ENCODE results near the gene ETS1.

ETS1 gene

GRCh38 chr11:128593281-128593680 is 5.9 kb upstream of the ETS1 start:
- no peak for DNase-seq

GRCh38 chr11:128592454-128592853 is 5.1 kb upstream of the ETS1 start:
- DNase-seq, result no peak

GRCh38 chr11:128590587-128590986 is 3.2 kb upstream of the ETS1 start:
- DNase-seq, result no peak

GRCh38 chr11:128589998-128590397 is 2.6 kb upstream of the ETS1 start:
- no peak for DNase-seq

- DNase-seq, result no peak
Observed at GRCh38 chr11:128588093-128588492, 735 bp upstream of the ETS1 start.

GRCh38 chr11:128586689-128587088 is 669 bp downstream of the ETS1 start:
- no peak for DNase-seq

- DNase-seq, result no peak
Observed at GRCh38 chr11:128585498-128586238, 1.7 kb downstream of the ETS1 start.

GRCh38 chr11:128584253-128584652 is 3.1 kb downstream of the ETS1 start:
- DNase-seq, result no peak

GRCh38 chr11:128582496-128583366 is 4.6 kb downstream of the ETS1 start:
- no peak for DNase-seq

- no peak for DNase-seq
Observed at GRCh38 chr11:128581561-128582272, 5.6 kb downstream of the ETS1 start.

- no peak for DNase-seq
Observed at GRCh38 chr11:128580612-128581011, 6.7 kb downstream of the ETS1 start.

- DNase-seq, result no peak
Observed at GRCh38 chr11:128579798-128580504, 7.4 kb downstream of the ETS1 start.

GRCh38 chr11:128576555-128576954 is 10.8 kb downstream of the ETS1 start:
- no peak for DNase-seq

GRCh38 chr11:128575961-128576350 is 11.4 kb downstream of the ETS1 start:
- DNase-seq, result no peak

GRCh38 chr11:128575174-128575960 is 12.0 kb downstream of the ETS1 start:
- DNase-seq, result no peak

GRCh38 chr11:128574576-128575011 is 12.8 kb downstream of the ETS1 start:
- DNase-seq, result no peak

GRCh38 chr11:128573638-128574037 is 13.7 kb downstream of the ETS1 start:
- no peak for DNase-seq

- DNase-seq, result no peak
Observed at GRCh38 chr11:128572965-128573364, 14.4 kb downstream of the ETS1 start.

- DNase-seq, result no peak
Observed at GRCh38 chr11:128570632-128571031, 16.7 kb downstream of the ETS1 start.

- no peak for DNase-seq
Observed at GRCh38 chr11:128569291-128569690, 18.1 kb downstream of the ETS1 start.

GRCh38 chr11:128568166-128568778 is 19.1 kb downstream of the ETS1 start:
- DNase-seq, result no peak

Data from effector CD4-positive, alpha-beta T cell (primary cell).